ENCODE data around the gene CHAF1B. TPM values are rescaled to one million over a fixed set of nuclear protein-coding genes. Genes with fewer than 3 reads are reported as not detected.

Gene CHAF1B
- total and polyA plus RNA-seq, 2 of the 8 experiments (the other 6 are each of a cell fraction or from before 2014, with no cell fraction given), result 11.8 to 23.1 TPM

GRCh38 chr21:36430841-36431240, 45.6 kb downstream of the CHAF1B start:
- Histone ChIP-seq H4K5ac (ENCODE audit: insufficient read length, low read depth, low read length) (no peak overlapping the region), H3K79me2 (ENCODE audit: control insufficient read depth in 1 of 2, insufficient read depth in 2 of 2, low read length in 2 of 2) (no peaks in the 10 kb centered on the region), H2BK120ac (replicated peaks; ENCODE audit: low read depth, low read length) (no peak overlapping the region), H3K18ac (ENCODE audit: extremely low read depth, low read length) (no peak overlapping the region), H3K27me3 (replicated peaks in 1 of 4; ENCODE audit: control insufficient read depth in 3 of 4, extremely low read depth in 1 of 4, insufficient read depth in 3 of 4, low read length in 3 of 4) (no peaks in the 10 kb centered on the region), H3K4ac (replicated peaks; ENCODE audit: insufficient read length, low read depth, low read length) (no peak overlapping the region), H3K4me2 (ENCODE audit: insufficient read depth in 1 of 2, low read depth in 2 of 2, low read length in 2 of 2) (no peak overlapping the region), H3K4me1 (replicated peaks in 1 of 4; ENCODE audit: control insufficient read depth in 3 of 4, insufficient read depth in 4 of 4, low read length in 3 of 4) (no peaks in the 10 kb centered on the region; a peak in 1 of 7 replicates), H3K9me3 (ENCODE audit: insufficient read depth in 2 of 2, low read depth in 1 of 2, low read length in 1 of 2) (no peaks in the 10 kb centered on the region), H3K36me3 (ENCODE audit: control insufficient read depth in 2 of 4, insufficient read depth in 4 of 4, low read length in 3 of 4) (no peaks in the 10 kb centered on the region), H3K23ac (ENCODE audit: insufficient read length) (no peak overlapping the region), H4K91ac (replicated peaks; ENCODE audit: insufficient read length, low read length) (no peak overlapping the region), H2BK12ac (ENCODE audit: low read depth, low read length) (no peak overlapping the region), H3K4me3 (ENCODE audit: extremely low read depth in 1 of 4, insufficient read depth in 2 of 4, low read depth in 3 of 4, low read length in 4 of 4) (no peak overlapping the region), H3K9ac (replicated peaks in 1 of 4; ENCODE audit: extremely low read depth in 1 of 4, low read depth in 3 of 4, low read length in 3 of 4) (no peak overlapping the region), H3K79me1 (ENCODE audit: low read depth, low read length) (no peaks in the 10 kb centered on the region), H3K56ac (replicated peaks; ENCODE audit: insufficient read length, low read depth, low read length) (no peak overlapping the region), H2AFZ (ENCODE audit: low read length) (no peak overlapping the region), H3K27ac (ENCODE audit: low read depth, low read length) (no peak overlapping the region), H2BK20ac (ENCODE audit: low read length) (no peak overlapping the region), H2BK5ac (ENCODE audit: low read depth, low read length) (no peak overlapping the region), H3K23me2 (ENCODE audit: low read depth, low read length) (no peaks in the 10 kb centered on the region), H2BK15ac (ENCODE audit: low read length) (no peak overlapping the region), H4K20me1 (replicated peaks in 1 of 2; ENCODE audit: control insufficient read depth in 1 of 2, insufficient read depth in 2 of 2, low read length in 2 of 2) (no peaks in the 10 kb centered on the region), H3K14ac (ENCODE audit: insufficient read length) (no peak overlapping the region), H2AK5ac (ENCODE audit: low read depth, low read length) (no peak overlapping the region), H4K8ac (ENCODE audit: extremely low read depth, insufficient read depth, low read length) (no peak overlapping the region)
- FAIRE-seq, result no peak
- CTCF ChIA-PET (ENCODE audit: partially characterized antibody), result interaction anchor here (0.6 to 3.8 kb wide), 6 partner anchors 9 to 425 kb away, joined by 3 to 19 read pairs (median 5); partner anchors contain the start of gene CLDN14
- no peak for TF ChIP-seq CTBP2 (IDR thresholded peaks at IDR 0.05; ENCODE audit: borderline replicate concordance, insufficient read depth, insufficient read length, low read length)
- no peak for TF ChIP-seq HDAC2 (IDR thresholded peaks at IDR 0.05; ENCODE audit: borderline replicate concordance in 1 of 2, low read depth in 2 of 2, low read length in 2 of 2)
- no peak for TF ChIP-seq BCL11A (IDR thresholded peaks at IDR 0.05; ENCODE audit: low read depth in 2 of 2, low read length in 2 of 2)
- TF ChIP-seq CEBPB (IDR thresholded peaks at IDR 0.05; ENCODE audit: low read depth, low read length), result no peak
- no peak for TF ChIP-seq BACH1 (IDR thresholded peaks at IDR 0.05; ENCODE audit: low read length)
- no peak for TF ChIP-seq KDM4A (IDR thresholded peaks at IDR 0.05; ENCODE audit: low read depth, low read length, severe bottlenecking)
- TF ChIP-seq TAF7 (optimal IDR thresholded peaks at IDR 0.05; ENCODE audit: borderline replicate concordance, low read depth, low read length), result no peak
- no peak for TF ChIP-seq USF2 (IDR thresholded peaks at IDR 0.05; ENCODE audit: low read length)
- TF ChIP-seq POU5F1 (IDR thresholded peaks at IDR 0.05; ENCODE audit: low read depth, low read length), result no peak
- TF ChIP-seq ZNF274 (IDR thresholded peaks at IDR 0.05; ENCODE audit: borderline replicate concordance, extremely low read depth, low read length), result no peak
- no peak for TF ChIP-seq RBBP5 (IDR thresholded peaks at IDR 0.05; ENCODE audit: borderline replicate concordance, low read depth, low read length)
- no peak for TF ChIP-seq NANOG (IDR thresholded peaks at IDR 0.05; ENCODE audit: insufficient read depth, low read depth, low read length, poor library complexity, severe bottlenecking)
- no peak for TF ChIP-seq KDM5A (IDR thresholded peaks at IDR 0.05; ENCODE audit: low read length)
- WGBS, 2 experiments (ENCODE audit: extremely low coverage in 1 of 2, insufficient coverage in 1 of 2, insufficient read length in 1 of 2, insufficient replicate concordance in 2 of 2, low coverage in 1 of 2, low lambda C conversion rate in 2 of 2, missing lambda C conversion rate in 1 of 2), result 89% methylated on average over 4 of the region's 4 CpGs; no CpG with 5 or more reads in 1 of the 2 experiments
- POLR2A ChIA-PET (ENCODE audit: partially characterized antibody), result no interaction called here
- no peak for DNase-seq (ENCODE audit: low read depth in 1 of 2, low spot score in 2 of 2)

All from H1 (cell line).